NCI-H748 (cell line): ENCODE measurements around the gene KMT2D.
"Not testable (repeated sequence)": the region's sequence is repeated elsewhere in the genome, so short reads cannot be mapped to it uniquely, and the experiment has no call there.

Experiments used
- DNase-seq: peaks from one replicate; lab custom pipeline; 2025; ENCODE audit not compliant: unreplicated experiment; lab: John Stamatoyannopoulos, UW

KMT2D gene

GRCh38 chr12:49089821-49090773 is 29.5 kb upstream of the KMT2D start:
- peak; percentile 66 for DNase-seq

GRCh38 chr12:49088932-49089330 is 28.3 kb upstream of the KMT2D start:
- no peak for DNase-seq

DNA sequence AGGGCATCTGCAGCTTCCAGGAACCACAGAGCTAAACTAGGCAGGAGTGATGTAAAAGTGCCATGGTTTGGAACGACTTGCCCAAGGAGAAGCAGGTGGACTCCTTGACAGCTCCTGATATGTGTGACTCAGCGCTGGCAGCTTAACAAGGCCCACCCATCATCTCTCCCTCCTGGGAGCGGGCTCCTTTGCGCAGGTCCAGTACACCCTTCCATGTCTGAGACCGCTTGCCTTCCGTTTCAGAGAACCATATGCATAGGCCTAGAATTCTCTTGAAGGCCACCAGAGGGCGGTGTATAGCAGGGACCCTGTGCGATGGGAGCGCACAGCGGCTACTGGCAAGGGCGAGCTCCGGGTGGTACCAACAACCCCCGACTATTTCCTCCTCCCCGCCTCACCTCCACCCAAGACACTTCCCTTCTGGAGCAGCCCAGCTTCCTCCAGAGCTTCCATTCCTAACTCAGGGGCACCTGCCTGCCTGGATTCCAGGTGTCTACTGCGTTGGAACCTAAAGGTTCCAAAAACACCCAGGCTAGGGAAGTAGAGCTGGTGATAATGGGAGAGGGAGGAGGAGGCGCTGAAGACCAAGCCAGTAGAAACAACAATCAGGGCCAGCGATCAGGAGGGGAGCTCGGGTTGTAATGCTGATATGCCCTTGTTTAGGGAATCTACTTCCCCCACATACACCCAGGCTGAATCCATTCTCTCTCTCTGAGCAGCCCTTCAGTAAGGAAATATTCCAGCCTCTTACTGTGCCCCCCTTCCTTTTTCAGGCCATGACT is 27.7 kb upstream of the KMT2D start:
- DNase-seq: peak; percentile 88

DNA sequence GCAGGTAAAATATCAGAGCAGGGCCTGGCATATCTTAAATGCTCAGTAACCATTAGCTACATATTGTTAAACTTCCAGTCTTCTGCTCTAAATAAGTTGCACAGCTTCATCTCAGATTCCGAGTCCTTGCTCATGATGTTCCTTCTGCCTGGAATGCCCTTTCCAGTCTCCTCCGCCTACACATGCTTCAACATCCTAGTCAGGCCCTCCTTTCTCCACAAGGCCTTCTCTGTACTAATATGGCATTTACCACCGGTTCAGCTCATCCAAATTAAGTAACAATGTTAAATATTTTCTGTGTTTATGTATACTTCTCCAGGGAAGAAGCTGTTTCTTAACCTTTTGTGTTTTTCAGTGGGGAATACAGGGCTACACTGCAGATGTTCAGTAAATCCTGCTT is 25.5 kb upstream of the KMT2D start:
- DNase-seq: no peak

DNA sequence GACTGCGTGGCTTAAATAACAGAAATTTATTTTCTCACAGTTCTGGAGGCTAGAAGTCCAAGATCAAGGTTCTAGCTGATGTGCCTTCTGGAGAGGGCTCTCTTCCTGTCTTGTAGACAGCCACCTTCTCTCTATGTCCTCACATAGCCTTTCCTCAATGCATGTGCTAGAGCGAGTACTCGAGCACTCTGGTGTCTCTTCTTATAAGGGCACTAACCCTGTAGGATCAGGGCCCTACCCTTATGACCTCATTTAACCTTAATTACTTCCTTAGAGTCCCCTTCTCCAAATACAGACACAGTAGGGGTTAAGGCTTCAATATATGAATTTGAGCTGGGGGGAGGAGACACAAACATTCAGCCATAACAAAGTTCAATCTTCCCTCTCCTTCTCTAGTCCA is 23.8 kb upstream of the KMT2D start:
- DNase-seq: no peak

GRCh38 chr12:49079793-49080192 is 19.2 kb upstream of the KMT2D start:
- DNase-seq: no peak

DNA sequence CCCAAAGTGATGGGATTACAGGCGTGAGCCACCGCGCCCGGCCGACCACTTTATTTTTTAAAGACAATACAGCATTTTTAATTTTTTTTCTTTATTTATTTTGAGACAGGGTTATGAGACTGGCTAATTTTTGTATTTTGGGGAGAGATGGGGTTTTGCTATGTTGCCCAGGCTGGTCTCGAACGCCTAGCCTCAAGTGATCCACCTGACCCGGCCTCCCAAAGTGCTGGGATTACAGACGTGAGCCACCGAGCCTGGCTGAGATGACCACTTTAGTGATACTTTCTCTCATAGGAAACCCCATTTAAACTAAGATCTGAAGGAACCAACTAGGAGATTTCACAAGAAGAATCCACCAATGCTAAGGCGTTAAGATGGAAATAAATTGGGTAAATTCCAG is 10.4 kb upstream of the KMT2D start:
- DNase-seq: no peak

DNA sequence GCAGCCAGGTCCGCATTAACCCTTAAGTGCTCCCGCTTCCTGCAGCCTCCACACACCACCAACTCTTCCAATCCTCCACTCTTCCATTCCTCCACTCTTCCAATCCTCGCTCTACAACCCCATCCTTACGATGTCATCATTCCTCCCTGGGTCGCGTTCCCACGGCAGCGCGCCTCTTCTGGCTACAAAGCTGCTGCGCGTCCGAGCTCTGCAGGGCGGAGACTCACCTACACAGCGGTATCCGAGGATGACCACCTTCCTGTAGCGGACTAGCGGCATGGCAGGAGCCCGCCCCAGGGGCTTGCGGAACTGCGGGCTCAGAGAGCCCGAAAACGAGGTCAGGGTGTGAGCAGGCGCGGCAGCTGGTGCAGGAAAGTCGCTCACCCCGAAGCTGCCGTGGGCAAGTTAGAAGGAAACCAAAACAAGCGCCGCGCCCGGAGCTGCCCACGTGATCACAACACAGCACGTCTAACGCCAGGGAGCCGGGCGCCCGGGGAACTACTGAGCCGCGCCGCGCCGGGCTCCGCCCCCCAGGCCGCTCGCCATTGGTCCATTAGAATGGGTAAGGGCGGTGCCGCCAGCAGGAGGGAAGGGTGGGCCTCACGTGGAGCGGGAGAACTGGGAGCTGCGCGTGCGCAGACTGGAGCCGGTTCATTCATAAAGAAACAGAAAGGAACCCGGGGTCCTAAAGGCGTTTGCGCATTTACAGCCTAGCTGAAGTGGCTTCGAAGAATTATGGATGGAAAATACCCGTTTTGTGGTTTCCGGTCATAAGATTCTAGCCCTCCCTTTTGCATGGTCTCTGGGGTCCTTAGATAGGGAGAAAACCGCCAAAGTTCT is 9.1 kb upstream of the KMT2D start, which contains the start of gene RHEBL1:
RHEBL1 (minus strand) TSS at position 473 of the 840 bp plus-strand sequence; CDS start at position 279, 194 bp downstream.
- peak; percentile 98 for DNase-seq

DNA sequence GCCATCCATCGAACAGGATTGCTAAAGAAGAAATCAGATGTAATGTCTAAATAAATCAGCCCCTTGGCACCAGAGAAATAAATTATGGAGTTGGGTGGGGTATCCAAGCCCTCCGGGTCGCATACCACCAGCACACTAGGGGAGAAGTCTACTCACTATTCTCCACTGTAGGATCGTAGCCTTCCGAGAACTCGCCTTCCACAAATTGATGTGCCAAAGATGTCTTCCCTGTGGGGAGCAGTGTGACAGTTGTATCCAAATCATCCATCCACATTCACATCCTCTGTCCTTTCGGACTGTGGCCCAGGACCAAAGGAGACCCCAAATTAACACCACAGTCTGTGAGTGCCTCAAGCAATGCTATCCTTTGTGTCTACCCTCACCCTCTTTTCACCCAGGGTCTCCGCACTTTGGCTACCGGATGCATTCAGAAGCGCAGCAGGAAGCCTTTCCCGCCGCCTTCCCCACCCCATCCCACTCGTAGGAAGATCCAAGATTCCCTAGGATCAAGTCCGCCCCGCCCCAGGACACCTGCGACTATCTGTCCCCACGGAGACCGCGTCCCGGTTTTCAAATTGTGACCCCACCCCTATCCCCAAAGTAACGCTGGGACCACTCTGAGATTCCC is 8.4 kb upstream of the KMT2D start:
- DNase-seq: peak; percentile 32

DNA sequence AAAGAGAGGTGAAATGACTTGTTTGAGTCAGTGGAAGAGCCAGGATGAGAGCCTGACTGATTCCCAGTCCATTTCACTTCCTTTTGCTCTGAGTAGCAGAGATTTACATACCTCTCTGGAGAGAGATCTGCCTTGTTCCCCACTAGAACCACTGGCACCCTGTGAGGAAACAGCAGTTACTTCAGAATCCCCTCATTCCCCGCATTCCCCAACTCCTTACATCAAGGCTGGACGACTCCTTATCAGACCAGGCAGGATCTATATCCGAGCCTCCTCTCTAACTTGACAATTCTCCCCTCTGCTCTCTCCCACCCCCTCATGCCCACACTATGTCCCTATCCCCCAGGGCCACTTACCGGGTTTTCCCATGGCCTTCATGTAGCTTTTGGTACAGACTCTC is 5.5 kb upstream of the KMT2D start:
- no peak for DNase-seq

DNA sequence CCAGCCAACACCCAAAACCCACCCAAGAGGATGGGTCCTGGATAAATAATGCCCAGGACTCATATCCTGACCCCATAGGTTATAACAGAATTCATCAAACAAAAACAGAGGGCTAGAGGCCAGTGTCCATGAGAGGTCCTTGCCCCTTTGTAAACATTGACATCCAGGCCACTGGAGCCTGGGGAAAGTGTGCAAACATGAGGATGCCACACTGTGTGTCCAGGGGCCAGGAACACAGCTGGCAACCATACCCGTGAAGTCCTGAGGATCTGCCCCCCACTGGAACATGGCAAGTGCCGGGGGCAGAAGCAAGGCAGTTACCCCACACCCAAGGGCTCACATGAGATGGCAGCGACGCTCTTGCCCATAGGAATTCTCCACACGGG is 4.2 kb upstream of the KMT2D start:
- DNase-seq: no peak

DNA sequence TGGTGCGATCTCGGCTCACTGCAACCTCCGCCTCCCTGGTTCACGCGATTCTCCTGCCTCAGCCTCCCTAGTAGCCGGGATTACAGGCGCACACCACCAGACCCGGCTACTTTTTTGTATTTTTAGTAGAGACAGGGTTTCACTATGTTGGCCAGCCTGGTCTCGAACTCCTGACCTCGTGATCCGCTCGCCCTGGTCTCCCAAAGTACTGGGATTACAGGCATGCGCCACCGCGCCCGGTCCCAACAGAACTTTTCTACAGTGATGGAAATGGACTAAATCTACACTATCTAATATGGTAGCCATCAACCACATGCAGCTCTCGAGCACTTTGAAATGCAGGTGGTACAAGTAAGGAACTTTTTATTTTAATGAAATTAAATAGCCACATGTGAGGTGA is 1.3 kb upstream of the KMT2D start:
- DNase-seq: not testable (repeated sequence)

DNA sequence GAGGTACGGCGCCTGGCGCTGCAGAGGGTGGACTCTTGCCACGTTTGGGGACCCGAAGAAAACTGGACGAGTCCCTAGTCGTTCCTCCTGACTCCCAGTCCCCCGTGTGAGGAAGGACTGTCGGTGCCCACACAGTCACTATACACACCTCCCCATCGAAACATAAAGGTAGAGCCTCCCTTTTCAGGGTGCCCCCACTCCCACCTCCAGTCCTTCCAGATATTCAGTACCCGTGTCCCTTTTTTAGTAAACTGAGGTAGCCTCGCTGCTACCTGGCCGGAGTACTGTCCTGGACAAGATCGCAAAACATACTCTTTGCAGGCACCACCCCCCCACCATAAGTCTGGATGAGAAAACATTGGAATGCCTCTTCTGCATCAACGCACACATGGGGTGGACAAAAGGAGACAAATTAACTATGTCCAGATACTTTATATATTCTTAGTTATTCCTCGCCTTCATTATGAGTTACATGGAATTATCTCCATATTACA is 610 bp upstream of the KMT2D start:
- DNase-seq: no peak

DNA sequence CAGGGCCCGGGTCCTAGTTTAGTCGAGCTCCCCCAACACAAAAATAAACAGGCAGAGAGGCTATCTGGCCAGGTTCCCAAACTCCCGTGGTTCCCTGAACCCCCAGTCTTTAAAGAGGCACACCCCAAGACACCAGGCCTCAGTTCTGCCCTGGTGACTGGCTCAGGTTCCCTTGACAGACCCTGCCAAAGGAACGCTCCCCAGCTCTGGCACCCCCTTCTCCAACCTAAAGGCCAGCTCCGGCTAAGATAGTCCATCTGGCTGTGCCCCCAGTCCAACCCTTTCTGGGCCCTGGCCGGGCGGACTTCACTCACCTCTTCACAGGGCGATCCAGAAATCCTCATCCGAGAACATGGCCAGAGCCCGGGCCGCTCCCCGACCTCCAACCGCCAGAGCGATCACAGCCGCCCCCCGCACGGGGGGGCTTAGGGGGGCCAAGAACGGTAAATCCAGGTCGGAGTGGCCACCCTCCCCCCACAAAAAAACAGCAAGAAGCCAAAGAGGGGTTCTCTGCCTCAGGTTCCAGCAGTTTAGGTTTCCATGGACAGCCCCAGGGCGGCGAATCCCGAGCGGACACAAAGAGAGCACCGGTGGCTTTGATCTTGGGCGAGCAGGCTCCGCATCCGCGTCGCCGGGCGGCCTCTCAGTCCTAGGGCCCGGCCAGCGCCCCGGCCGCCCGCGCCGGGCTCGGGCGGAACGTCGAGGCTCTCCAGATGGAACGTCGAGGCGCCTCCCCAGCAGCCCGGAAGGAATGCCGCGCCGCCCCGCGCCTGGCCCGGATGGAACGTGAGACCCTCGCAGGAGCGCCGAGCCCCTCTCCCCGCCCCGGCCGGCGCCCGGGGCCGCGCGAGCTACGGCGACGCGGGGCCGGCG is 1.1 kb downstream of the KMT2D start:
- DNase-seq: peak; percentile 45

DNA sequence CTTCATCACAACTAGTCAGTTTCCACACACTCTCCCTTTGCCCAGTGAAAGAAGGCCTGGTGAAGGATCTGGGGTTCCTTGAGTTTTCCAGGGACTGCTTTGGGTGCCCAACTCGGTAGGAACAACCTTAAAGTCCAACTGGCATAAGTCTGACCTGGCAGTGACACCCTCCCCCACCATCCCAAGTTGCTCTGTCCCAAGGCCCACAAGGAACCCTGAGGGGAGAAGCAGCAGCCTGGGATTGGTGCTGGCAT is 1.6 kb downstream of the KMT2D start:
- DNase-seq: no peak

DNA sequence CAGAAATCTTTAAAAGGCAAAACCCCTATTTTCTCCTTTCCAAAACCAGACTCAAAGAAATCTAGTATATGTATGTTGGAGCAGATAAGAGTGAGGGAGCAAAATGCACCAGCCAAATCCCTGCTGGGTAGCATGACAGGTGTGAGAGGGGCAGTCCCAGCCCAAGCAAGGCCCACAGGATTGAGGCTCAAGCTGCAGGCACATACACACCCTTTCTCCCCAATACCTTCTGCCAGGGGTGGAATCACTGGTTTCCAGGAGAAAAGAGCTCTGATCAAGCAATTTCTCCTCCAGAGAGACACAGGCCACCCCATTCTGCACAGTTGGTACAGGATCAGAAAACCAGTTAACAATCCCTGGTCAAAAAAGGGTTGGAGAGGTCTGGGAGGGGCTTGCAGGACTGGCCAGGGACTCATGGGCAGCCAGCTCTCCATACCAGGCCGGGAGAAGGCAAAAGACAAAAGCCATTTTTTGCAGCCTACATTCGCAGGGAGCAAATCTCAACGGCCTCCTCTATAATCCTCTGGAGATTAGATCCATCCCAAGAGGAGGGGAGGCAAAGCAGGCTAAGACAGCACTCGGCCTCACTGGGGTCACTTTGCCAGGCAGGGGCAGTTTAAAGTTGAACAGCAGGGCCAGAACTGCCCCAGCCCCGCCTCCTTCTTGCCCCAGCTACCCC is 2.1 kb downstream of the KMT2D start:
- no peak for DNase-seq

DNA sequence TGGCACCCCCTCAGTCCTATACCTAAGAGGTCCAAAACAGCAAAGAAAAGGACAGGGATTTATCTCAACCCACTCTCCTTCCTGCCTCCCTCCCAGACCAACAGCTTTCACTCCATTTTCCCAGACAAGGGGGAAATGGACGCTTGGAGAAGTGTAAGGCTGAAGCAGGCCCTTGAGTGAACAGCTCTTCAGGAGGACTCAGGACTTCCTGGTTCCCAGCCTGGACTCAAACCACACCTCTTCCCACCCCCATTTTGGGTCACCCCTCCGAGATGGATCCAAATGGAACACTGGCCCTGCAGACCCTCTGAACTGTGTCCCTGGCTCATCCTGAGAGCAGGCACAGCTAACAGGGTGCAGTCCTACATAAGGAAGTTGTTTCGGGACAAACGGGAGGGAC is 2.7 kb downstream of the KMT2D start:
- DNase-seq: no peak

DNA sequence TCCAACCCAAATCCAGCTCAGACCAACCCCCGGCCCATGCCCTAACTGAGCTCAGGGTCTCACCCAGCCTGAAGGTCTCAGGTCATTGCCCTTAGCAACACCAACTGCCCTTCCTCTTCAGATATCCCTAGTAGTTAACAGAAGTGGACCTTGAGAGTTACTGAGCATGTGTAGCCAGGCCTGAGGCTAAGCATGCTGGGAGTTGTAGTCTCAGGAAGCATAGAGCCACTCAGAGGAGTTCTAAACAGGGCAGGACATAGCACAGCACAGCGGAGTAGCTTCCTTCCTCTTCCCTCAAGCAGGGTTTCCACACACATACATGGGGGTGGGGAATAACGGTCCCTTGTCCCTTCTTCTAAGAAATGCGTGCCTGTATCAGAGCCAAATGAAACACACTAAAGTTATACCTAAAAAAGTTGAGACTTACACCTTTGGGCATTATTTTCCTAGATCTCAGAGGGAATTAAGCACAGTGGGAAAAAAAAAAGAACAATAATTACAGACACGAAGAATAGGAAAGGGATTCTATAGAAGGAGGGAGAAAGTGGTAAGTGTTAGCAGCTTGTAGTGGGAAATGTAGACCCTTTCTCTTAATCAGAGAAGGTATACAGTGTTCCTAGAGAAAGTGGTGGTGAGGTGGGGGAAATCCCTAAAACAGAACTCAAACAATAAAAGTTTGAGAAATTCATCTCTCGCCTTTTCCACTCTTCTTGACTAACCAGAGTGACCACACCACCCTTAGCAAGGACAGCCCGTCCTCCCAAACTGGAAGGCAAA is 4.4 kb downstream of the KMT2D start:
- DNase-seq: peak; percentile 19

GRCh38 chr12:49055092-49055491 is 5.5 kb downstream of the KMT2D start:
- DNase-seq: no peak
